HG02970 (cell line): ENCODE data around the gene GOLGA7B.

ENCODE experiments used
- ATAC-seq: cut with Tn5 transposase; IDR thresholded peaks from one replicate; pipeline ENCODE4 v1.9.1; 2021; ENCODE audit warnings: mild to moderate bottlenecking, moderate library complexity, moderate number of reproducible peaks; ENCODE audit not compliant: unreplicated experiment, low FRiP score

Gene GOLGA7B

DNA sequence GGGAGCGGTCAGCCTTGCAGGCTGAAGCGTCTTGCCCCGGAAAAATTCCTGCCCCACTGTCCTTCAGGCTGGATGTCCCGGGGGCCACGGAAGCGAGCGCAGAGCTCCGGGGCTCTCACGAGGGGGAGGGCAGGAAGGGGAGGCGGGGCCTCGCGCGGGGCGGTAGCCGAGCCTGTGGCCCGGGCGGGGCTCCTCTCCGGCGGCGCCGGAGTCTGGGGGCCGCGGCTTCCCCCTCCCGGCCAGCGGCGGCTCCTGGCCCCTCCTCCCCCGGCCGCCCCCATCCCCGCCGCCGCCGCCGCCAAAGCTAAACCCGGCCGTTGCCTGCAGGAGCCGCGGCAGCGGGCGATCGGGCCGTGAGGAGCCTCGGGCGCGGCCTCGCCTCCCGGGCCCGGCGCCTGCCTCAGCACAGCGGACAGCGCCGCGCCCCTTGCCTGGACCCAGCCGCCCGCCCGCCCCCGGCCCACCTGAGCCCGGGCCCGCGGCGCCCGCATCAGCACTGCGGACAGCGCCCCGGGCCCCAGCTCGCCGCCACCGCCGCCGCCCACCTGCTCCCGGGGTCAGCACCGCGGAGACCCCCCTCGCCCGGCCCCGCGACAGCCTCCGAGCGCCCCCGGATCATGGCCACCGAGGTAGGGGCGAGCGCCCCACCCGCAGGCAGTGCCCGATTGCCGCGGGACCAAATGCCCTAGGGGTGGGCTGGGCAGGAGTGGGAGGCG lies at the start of gene GOLGA7B:
GOLGA7B (plus strand) TSS at position 157 of the 716 bp plus-strand sequence; CDS start at position 618, 461 bp downstream.
- no peak for ATAC-seq

DNA sequence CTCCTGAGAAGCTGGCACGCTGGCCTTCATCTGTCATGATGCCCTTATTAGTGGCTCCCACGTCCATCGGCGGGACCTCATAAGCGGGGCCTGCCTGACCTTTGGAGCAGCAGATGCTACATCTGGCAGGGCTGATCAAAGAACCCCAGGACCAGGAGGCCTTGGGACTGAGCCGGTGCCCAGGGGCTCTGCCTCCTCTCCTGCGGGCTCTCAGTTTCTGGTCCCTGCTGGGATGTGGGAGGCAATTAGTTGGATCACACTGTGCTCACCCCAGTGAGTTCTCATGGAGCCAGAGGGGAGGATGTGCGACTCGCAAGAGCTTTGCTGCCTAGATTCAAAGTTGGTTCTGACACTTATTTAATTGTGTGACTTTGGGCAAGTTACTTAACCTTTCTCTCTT lies 49.2 kb upstream of the GOLGA7B start:
- ATAC-seq, result no peak

DNA sequence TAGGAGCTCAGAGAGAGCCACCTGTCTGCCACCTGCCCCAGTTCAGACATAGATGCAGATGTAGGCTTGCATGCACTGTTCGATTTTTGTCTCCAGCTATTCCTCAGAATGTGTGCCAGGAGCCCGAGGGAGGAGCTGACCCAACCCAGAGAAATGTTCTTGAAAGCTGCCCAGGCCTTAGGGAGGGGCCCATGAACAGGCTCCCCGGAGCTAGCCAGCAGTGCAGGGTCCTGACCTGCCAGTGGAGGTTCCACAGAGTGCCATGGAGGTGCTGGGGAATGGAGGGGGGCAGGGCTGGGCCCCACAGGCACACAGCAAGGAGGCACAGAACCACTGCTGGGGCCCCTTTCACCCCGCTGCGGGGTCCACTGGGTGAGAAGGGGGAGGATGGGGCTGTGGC lies 48.2 kb upstream of the GOLGA7B start:
- ATAC-seq, result no peak

DNA sequence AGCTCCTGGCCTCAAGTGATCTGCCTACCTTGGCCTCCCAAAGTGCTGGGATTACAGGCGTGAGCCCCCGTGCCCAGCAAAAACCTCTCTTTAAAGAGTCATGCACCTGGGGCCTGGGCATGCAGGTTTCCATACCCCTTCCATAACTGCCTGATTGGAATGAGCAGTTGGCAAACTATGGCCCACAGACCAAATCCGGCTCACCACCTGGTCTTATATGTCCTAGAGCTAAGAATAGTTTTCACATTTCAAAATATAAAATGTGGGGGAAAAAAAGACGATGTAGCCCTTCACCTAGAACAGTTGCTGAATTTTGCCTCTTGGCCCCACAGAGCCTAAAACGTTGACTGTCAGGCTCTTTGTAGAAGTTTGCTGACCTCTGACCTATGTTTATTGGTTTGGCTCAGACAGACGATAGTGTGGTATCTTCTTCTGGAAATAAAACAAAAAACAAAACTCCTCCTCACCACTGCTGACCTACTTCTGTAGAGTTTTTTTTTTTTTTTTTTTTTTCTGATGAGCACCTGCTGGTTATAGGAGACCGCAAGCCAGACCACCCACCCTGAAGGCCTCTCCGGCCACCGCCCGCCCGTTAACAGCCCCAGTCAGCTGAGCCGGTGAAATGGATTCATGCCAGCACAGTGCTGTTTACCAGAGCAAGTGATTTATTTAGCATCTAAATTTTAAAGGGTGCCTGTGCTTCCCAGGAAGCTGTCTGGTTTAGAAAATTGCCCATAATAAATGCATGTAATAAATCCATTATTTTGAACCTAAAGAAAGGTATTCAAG lies 44.4 kb upstream of the GOLGA7B start:
- ATAC-seq, result no peak

DNA sequence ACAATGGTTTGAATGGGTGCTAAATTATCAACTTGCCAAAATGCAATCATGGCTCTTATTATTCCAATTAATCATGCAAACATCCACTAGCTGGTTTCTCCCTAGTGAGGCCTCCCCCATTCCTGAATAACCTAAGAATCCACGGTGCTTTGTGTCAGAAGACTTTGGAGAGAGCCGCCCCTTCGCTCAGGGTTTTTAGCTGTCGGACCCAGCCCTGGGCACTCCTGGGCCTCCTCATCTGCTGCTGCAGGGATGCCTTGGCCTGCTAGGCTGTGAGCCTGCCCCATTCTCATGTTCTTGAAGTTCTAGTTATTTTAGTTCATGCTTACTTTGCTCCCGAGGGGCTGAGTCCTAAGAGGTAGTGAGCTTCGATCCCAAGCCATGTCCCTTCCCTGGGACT lies 43.7 kb upstream of the GOLGA7B start:
- no peak for ATAC-seq

DNA sequence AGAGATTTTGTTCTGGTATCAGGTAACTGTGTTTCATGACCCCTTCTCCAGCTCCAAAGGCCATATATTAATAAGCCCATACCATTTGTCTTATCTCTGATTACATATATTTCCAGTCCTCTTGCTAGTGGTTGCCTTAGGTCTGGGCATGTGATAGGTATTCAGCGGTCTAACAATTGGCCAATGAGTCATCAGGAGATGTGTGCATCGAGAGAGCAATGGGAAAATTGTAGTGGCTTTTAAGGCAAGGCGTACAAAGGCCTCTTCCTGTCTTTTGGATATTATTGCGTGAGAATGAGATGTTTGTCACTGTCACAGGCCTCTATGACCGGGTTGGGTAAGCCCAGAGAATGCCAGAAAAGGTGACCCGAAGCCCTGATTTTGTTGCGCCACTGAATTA lies 39.2 kb upstream of the GOLGA7B start:
- no peak for ATAC-seq

DNA sequence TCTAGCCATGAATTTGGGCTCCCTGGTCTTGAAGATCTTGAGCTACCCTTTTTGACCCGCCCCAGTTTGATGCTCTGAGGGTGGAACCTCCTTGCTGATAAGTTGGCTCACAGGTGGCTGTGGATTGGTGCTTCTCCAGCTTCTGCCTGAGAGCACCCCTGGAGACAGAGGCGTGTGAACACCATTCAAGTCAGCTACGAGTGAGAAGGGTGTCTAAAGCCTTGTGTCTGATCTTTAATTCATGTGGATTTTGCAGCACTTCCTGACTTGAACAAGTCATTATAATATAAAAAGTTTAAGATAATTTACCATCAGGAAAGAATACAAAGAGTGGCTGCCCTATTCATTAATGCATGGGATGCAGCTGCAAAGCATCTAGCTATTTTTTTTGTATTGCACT lies 37.7 kb upstream of the GOLGA7B start:
- no peak for ATAC-seq

DNA sequence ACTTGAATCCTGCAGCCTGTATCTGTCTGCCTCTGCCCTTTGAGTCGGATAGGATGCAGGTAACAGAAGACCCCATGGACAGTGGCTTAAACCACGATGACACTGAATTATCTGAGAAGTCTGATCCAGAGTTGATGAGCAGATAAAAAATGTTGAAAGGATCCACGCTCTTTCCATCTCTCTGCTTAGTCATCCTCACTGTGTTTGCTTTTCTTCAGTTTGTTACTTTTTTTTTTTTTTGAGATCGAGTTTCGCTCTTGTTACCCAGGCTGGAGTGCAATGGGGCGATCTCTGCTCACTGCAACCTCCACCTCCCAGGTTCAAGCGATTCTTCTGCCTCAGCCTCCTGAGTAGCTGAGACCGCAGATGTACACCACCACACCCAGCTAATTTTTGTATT lies 36.9 kb upstream of the GOLGA7B start:
- no peak for ATAC-seq

DNA sequence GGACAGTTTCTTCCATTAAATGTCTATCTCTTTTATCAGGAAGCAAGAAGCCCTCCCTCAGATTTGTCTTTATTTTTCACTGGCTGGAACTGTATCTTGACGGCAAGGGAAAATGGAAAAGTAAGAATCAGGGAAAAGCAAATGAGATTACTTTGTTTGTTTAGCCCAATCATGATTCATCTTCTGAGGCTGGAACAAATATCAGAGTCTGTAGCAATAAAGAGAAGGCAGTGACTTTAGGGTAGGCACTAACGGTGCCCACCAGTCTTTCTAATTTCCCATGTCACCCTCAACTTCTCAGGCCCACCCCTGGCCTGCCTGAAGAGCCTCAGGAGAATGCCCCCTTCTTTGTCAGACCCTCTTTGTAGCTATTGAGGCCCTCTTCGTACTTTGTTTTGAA lies 36.3 kb upstream of the GOLGA7B start:
- no peak for ATAC-seq

DNA sequence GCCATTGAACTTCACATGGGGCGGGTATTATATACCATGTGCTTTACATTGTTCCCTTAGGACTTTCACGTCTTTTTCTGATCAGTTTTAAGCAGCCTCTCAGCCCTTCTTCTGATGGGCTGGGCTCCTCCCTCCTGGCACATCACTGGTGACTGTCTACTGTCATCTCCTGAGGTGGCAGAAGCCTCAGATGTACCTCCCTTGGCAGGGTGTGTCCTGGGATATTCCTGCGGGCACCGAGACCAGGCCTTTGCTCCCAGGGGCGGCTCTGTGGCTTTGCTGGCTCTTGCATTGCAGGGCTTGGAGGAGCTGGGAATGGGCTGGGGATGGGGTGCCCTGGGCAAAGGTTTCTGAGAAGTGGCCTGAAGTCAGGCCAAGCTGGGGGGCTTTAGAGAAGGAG lies 34.6 kb upstream of the GOLGA7B start:
- ATAC-seq, result no peak

DNA sequence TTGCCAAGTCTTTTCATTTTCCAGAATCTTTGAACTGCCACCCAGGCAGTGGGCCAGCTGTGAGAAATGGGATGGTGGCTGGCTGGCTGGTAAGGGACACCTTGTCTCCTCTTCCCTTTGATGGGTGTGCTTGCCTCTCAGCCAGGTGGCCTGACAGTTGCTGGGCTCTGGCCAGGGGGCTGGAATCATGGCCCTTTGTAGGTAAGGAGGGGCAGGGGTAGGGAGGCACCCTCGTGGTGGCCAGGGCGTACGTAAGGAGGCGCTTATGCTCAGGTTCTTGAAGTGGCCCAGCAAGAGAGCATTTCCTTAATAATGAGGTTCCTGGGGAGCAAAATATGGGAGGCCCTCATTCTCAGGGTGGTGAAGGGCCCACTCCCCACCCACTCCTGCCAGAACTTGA lies 33.0 kb upstream of the GOLGA7B start:
- ATAC-seq, result no peak

DNA sequence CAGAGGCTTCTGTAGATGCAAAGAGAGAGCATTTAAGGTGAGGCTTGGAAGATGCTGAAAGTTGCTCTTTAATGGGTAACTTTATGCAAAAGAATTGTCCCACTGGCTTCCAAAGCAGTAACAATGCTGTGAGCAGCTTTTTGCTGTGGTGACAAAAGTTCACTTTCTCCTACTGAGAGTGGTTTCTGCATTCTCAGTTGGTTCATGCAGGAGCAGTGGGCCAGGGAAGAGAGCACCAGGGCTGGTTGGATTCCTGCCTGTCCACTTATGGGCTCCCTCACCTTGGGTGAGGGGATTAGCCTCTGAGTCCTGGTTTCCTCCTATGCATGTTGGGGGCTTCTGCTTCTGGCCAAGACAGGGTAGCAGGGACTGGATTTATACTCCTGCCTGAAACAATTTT lies 31.1 kb upstream of the GOLGA7B start:
- no peak for ATAC-seq

DNA sequence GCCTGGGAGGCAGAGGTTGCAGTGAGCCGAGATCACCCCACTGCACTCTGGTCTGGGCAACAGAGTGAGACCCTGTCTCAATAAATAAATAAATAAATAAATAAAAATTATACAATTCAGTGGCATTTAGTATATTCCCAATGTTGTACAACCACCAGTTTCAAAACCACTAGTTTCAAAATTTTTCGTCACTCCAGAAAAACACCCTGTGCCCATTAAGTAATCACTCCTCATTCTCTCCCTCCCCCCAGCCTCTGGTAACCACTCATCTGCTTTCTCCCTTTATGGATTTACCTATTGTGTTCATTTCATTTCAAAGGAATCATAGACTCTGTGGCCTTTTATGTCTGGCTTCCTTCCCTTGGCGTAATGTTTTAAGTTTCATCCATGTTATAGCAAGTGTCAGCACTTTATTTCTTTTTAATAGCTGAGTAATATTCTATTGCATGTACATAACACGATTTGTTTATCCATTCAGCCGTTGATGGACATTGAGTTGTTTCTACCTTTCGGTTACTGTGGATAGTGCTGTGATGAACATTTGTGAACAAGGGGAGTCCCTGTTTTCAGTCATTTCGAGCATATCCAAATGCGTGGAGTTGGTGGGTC lies 29.4 kb upstream of the GOLGA7B start:
- ATAC-seq, result no peak

DNA sequence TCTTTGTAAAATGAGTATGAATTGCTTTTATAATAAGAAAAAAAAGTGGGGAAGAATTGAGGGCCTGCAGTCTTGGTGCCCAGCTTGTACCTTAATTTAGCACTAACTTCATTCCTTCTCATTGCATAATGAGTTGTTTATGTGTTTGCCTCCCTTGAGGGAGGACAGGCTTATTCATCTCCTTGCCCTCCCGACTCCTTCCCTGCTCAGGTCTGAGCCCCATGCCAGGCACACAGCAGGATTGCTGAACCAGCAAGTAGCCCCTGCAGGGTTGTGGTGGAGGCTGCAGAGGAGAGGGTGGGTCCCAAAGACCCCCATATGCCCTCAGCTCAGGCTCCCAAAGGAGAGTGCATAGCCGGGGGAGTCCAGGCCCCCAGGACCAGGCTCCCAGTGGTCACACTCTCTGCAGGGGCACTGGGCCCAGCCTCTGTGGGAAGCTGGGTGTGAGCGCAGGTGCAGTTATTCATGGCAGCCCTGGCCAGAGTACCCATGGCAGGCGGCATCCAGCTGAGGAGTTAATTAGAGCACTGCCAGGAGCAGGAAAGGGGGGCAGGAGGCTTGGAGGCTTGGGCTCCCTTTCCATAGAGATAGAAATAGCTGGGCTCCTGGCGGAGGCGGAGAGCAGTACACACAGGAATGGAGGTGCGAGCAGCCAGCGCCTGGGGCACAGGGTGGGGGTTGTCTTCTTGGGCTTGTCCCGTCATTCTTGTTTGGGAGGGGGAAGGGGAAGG lies 28.2 kb upstream of the GOLGA7B start:
- no peak for ATAC-seq

DNA sequence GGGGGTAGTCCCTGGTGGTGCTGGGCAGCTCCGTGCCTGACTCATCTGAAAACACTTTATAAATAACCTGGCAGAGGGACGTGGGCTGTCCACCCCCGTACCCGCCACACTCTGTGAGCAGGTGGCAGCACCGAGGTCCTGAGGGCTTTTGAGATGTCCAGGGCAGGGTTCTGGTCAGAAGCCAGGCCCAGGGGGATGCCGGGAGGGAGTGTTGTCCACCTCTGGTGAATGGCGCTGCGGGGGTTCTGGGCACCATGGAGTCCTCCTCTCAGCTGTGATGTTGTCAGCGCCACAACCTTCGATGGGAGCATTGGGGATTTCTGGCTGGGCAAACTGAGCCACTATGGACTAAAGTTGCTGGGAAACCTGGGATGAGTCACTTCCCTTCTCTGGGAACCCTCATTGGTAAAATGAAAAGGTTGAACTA lies 27.4 kb upstream of the GOLGA7B start:
- no peak for ATAC-seq

DNA sequence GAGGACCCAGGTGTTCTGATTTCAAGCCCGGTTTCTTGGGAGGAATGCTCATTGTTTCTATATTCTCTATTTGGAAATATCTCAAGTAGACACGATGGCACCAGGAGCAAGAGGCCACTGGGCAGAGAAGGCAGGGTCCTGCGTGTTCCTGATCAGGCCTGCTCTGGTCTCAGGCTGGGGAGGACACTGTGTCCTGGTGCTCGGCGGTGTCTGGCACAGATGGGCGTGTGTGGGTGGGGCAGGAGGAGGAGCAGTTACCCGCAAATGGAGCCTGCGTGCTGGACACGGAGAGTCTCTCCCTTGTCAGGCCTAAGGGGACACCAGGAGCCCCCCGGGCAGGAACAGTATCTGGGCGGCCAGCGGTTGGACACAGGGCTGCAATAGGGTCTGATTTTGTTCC lies 25.9 kb upstream of the GOLGA7B start:
- ATAC-seq, result no peak

DNA sequence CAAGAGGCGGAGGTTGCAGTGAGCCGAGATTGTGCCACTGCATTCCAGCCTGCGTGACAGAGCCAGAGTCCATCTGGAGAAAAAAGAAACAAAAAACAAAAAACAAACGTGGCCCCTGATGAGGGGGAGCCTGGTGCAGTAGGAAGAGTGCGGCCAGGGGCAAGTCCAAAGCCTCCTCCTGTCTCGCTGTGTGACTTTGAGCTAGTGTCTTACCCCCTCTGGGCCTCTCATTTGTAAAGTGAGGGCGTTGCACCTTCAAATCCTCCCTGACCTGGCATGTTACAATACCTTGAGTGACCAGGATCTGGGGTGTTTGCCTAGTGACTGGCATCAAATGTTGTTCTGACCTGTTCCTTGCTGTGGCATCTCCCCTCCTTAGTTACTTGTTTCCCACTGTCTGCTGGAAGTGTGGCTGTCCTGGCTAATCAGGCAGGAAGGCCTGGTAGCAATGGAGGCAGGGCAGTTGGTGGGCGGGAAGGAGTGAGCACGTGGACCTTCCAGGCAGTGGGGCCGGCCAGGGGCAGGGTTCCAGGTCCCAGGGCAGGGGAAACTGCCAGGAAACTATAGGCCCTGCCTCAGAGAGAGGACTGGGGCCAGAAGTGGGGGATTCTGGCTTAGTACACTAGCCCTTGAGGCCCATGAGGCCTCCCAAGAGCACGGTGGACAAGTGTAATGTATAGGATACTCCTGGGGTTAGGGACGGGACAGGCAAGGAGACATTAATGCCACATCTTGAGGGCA lies 24.5 kb upstream of the GOLGA7B start:
- no peak for ATAC-seq

DNA sequence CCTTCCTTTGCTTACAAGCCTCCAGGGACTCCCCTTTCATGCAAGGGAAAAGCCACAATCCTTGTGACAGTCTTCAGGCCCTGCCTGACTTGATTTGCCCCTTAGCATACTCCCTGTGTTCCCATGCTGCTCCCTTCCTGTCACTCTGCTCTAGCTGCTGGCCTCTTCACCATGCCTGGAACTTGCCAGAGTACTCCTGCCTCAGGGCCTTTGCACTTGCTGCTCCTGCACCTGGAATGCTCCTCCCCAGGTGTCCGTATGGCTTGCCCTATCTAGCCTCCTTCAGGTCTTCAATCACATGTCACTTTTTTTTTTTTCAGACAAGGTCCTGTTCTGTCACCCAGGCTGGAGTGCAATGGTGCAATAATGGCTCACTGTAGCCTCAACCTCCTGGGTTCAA lies 22.8 kb upstream of the GOLGA7B start:
- ATAC-seq, result no peak

DNA sequence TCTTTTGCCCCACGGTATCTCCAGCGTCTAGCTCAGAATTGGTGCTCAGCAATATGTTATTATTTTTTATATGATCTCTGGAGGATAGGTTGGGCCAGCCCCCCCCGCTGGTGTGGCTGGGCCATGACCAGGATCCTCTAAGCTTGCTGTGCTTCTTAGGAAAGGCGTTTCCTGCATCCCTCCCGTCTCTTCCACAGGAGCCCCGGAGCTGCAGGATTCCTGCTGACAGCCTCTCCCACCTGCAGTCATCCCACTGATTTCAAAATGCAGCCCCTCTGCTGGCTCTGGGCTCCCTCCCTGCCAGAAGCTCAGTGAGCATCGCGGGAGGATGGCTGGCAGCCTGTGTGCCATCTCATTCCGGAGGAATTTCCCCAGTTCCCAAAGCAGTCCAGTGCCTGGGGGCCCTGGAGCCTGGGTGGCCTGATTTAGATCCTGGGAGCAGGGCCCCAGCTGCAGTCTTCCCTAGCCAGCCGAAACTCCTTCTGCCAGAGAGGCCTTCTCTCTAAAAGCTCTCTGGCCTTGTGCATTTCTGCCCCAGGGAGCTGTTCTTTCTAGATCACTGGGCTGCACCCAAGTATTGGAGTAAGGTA lies 21.8 kb upstream of the GOLGA7B start:
- no peak for ATAC-seq

DNA sequence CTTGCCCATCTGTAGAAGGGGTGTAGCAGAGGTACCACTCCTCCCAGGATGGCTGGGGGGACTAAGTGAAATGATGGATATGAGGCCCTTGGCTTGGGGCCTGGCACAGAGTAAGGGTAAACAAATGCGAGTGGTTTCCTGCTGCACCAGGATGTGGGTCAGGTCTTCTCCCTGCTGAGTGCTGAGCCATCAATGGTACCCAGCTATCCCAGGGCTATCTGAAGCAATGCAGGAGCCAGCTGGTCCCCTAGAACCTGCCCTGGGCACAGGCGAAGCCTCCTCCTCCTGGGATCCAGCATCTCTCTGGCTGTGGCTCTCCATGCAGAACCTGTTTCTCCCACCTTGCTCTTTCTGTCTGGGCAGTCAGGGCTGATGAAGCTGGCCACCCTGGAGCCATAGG lies 20.9 kb upstream of the GOLGA7B start:
- no peak for ATAC-seq
